ENCODE measurements around the gene TBL3. TPM values are rescaled to one million over a fixed set of nuclear protein-coding genes. Genes with fewer than 3 reads are reported as not detected.
A peak's percentile ranks its signal among the peaks of the same experiment; 100 is the strongest.

The TBL3 gene
- total RNA-seq, 1 experiment from 2014 or later: 73.4 TPM

DNA sequence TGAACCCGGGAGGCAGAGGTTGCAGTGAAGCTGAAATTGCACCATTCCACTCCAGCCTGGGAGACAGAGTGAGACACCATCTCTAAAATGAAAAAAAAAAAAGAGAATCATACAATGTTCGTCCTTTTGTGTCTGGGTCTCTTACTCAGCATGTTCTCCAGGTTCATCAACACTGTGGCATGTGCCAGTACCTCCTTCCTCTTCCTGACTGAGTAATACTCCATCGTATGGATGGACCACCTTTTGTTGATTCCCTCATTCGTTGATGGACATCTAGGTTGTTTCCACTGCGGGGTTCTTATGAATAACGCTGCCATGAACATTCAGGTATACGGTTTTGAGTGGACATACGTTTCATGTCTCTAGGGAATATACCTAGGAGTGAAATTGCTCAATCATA, 49.5 kb upstream of the TBL3 start (continued):
- TF ChIP-seq NFYB (CRISPR knock-in tag; conservative IDR thresholded peaks at IDR 0.05; ENCODE audit: low read depth) (no peak), GABPB1 (CRISPR knock-in tag; IDR thresholded peaks at IDR 0.05) (no peak), GTF2I (CRISPR knock-in tag; conservative IDR thresholded peaks at IDR 0.05) (no peak), ESRRA (CRISPR knock-in tag; IDR thresholded peaks at IDR 0.05; ENCODE audit: borderline replicate concordance) (no peak)
- TF ChIP-seq, protein P1, sequence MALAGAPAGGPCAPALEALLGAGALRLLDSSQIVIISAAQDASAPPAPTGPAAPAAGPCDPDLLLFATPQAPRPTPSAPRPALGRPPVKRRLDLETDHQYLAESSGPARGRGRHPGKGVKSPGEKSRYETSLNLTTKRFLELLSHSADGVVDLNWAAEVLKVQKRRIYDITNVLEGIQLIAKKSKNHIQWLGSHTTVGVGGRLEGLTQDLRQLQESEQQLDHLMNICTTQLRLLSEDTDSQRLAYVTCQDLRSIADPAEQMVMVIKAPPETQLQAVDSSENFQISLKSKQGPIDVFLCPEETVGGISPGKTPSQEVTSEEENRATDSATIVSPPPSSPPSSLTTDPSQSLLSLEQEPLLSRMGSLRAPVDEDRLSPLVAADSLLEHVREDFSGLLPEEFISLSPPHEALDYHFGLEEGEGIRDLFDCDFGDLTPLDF (CRISPR knock-in tag; IDR thresholded peaks at IDR 0.05): no peak
- TF ChIP-seq, protein P2, sequence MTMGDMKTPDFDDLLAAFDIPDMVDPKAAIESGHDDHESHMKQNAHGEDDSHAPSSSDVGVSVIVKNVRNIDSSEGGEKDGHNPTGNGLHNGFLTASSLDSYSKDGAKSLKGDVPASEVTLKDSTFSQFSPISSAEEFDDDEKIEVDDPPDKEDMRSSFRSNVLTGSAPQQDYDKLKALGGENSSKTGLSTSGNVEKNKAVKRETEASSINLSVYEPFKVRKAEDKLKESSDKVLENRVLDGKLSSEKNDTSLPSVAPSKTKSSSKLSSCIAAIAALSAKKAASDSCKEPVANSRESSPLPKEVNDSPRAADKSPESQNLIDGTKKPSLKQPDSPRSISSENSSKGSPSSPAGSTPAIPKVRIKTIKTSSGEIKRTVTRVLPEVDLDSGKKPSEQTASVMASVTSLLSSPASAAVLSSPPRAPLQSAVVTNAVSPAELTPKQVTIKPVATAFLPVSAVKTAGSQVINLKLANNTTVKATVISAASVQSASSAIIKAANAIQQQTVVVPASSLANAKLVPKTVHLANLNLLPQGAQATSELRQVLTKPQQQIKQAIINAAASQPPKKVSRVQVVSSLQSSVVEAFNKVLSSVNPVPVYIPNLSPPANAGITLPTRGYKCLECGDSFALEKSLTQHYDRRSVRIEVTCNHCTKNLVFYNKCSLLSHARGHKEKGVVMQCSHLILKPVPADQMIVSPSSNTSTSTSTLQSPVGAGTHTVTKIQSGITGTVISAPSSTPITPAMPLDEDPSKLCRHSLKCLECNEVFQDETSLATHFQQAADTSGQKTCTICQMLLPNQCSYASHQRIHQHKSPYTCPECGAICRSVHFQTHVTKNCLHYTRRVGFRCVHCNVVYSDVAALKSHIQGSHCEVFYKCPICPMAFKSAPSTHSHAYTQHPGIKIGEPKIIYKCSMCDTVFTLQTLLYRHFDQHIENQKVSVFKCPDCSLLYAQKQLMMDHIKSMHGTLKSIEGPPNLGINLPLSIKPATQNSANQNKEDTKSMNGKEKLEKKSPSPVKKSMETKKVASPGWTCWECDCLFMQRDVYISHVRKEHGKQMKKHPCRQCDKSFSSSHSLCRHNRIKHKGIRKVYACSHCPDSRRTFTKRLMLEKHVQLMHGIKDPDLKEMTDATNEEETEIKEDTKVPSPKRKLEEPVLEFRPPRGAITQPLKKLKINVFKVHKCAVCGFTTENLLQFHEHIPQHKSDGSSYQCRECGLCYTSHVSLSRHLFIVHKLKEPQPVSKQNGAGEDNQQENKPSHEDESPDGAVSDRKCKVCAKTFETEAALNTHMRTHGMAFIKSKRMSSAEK (CRISPR knock-in tag; IDR thresholded peaks at IDR 0.05; ENCODE audit: borderline replicate concordance): no peak
- TF ChIP-seq, protein P3, sequence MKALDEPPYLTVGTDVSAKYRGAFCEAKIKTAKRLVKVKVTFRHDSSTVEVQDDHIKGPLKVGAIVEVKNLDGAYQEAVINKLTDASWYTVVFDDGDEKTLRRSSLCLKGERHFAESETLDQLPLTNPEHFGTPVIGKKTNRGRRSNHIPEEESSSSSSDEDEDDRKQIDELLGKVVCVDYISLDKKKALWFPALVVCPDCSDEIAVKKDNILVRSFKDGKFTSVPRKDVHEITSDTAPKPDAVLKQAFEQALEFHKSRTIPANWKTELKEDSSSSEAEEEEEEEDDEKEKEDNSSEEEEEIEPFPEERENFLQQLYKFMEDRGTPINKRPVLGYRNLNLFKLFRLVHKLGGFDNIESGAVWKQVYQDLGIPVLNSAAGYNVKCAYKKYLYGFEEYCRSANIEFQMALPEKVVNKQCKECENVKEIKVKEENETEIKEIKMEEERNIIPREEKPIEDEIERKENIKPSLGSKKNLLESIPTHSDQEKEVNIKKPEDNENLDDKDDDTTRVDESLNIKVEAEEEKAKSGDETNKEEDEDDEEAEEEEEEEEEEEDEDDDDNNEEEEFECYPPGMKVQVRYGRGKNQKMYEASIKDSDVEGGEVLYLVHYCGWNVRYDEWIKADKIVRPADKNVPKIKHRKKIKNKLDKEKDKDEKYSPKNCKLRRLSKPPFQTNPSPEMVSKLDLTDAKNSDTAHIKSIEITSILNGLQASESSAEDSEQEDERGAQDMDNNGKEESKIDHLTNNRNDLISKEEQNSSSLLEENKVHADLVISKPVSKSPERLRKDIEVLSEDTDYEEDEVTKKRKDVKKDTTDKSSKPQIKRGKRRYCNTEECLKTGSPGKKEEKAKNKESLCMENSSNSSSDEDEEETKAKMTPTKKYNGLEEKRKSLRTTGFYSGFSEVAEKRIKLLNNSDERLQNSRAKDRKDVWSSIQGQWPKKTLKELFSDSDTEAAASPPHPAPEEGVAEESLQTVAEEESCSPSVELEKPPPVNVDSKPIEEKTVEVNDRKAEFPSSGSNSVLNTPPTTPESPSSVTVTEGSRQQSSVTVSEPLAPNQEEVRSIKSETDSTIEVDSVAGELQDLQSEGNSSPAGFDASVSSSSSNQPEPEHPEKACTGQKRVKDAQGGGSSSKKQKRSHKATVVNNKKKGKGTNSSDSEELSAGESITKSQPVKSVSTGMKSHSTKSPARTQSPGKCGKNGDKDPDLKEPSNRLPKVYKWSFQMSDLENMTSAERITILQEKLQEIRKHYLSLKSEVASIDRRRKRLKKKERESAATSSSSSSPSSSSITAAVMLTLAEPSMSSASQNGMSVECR (CRISPR knock-in tag; IDR thresholded peaks at IDR 0.05; ENCODE audit: borderline replicate concordance): no peak
- TF ChIP-seq, protein P4, sequence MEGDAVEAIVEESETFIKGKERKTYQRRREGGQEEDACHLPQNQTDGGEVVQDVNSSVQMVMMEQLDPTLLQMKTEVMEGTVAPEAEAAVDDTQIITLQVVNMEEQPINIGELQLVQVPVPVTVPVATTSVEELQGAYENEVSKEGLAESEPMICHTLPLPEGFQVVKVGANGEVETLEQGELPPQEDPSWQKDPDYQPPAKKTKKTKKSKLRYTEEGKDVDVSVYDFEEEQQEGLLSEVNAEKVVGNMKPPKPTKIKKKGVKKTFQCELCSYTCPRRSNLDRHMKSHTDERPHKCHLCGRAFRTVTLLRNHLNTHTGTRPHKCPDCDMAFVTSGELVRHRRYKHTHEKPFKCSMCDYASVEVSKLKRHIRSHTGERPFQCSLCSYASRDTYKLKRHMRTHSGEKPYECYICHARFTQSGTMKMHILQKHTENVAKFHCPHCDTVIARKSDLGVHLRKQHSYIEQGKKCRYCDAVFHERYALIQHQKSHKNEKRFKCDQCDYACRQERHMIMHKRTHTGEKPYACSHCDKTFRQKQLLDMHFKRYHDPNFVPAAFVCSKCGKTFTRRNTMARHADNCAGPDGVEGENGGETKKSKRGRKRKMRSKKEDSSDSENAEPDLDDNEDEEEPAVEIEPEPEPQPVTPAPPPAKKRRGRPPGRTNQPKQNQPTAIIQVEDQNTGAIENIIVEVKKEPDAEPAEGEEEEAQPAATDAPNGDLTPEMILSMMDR (IDR thresholded peaks at IDR 0.05): no peak

DNA sequence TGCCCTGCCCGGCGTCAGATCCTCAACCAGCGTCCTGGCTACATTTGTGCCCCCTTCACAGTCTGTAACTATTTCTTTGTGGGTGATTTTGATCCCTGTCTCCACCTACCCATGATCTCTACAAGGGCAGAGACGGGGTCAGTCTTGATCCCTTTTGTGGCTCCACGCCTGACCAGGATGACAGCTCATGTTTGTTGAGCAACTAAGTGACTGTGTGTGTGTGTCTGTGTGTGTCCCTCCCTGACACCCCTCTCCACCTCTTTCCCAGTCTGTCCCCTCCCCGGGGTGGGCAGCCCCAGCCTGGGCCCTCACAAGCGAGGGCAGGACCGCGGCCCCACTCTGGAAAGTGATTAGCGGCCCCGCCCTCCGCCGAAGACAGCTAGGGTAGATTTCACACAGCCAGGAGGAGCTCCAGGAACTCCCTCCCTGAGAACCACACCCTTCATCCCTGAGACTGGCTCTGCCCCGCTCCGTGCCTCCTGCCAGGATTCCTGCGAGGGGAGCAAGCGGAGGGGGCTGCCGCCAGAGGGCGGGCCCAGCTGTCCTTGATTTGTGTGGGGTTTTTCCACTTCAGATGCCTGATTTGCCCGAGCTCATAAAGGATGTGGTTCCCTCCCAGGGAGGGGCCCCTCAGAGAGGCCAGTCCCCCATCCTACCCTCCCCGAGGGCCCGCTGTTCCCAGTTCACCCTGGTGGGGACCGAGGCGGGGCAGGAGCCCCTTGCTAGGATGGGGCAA, 48.4 kb upstream of the TBL3 start:
- ATAC-seq: peak; percentile 71
- Mint-ChIP-seq H3K4me1 (peaks cover 30% of the 10 kb centered on the region), H3K9me3 (peaks cover 3% of the 10 kb centered on the region), H3K36me3 (no peaks in the 10 kb centered on the region), H3K4me3 (peak overlapping the region; percentile 49), H3K27me3 (ENCODE audit: low read depth) (peaks cover 76% of the 10 kb centered on the region), H3K27ac (no peak overlapping the region)
- peak; percentile 66 for DNase-seq (ENCODE audit: low spot score)
- TF ChIP-seq, protein P5, sequence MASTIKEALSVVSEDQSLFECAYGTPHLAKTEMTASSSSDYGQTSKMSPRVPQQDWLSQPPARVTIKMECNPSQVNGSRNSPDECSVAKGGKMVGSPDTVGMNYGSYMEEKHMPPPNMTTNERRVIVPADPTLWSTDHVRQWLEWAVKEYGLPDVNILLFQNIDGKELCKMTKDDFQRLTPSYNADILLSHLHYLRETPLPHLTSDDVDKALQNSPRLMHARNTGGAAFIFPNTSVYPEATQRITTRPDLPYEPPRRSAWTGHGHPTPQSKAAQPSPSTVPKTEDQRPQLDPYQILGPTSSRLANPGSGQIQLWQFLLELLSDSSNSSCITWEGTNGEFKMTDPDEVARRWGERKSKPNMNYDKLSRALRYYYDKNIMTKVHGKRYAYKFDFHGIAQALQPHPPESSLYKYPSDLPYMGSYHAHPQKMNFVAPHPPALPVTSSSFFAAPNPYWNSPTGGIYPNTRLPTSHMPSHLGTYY (CRISPR knock-in tag; IDR thresholded peaks at IDR 0.05): no peak
- no peak for TF ChIP-seq SMAD4 (CRISPR knock-in tag; IDR thresholded peaks at IDR 0.05)
- no peak for TF ChIP-seq RELA (CRISPR knock-in tag; IDR thresholded peaks at IDR 0.05; ENCODE audit: borderline replicate concordance)
- no peak for TF ChIP-seq ETV6 (CRISPR knock-in tag; IDR thresholded peaks at IDR 0.05)
- ChIA-PET POLR2A (interaction anchor here (1.7 kb wide), 1 partner anchor 41 kb away, joined by 7 read pairs; the partner anchor contains the start of gene RPS2), CTCF (interaction anchor here (0.6 to 3.0 kb wide), 35 partner anchors 9 to 292 kb away, joined by 3 to 24 read pairs (median 5); partner anchors contain the start of genes IGFALS, MSRB1, NUBP2 and RPS2)
